B cell (primary cell): ENCODE results near the gene PGAP6.

Experiments used
- CTCF ChIP-seq: fragments of 200-600 bp; IDR thresholded peaks from one replicate; pipeline ENCODE4 v1.8.0; 2022; ENCODE audit warnings: antibody characterized with exemption, mild to moderate bottlenecking
- EZH2 ChIP-seq: IDR thresholded peaks from 2 replicates; pipeline ENCODE4 v1.6.1; 2012; ENCODE audit warnings: borderline replicate concordance, low read depth, mild to moderate bottlenecking, moderate library complexity, low read length; ENCODE audit not compliant: insufficient read depth, poor library complexity, severe bottlenecking

- TF ChIP-seq CTCF (no peak), EZH2 (no peak)
Observed at GRCh38 chr16:396605-397004, 14.8 kb upstream of the PGAP6 start.
